ENCODE results near the gene CTU2. TPM values are rescaled to one million over a fixed set of nuclear protein-coding genes. Genes with fewer than 3 reads are reported as not detected.
A peak's percentile ranks its signal among the peaks of the same experiment; 100 is the strongest.

Gene CTU2
- total and polyA plus RNA-seq, 10 of the 15 experiments (the other 5 are each of a cell fraction or from before 2014, with no cell fraction given) = 0.32 to 44.5 (median 18.2) TPM

DNA sequence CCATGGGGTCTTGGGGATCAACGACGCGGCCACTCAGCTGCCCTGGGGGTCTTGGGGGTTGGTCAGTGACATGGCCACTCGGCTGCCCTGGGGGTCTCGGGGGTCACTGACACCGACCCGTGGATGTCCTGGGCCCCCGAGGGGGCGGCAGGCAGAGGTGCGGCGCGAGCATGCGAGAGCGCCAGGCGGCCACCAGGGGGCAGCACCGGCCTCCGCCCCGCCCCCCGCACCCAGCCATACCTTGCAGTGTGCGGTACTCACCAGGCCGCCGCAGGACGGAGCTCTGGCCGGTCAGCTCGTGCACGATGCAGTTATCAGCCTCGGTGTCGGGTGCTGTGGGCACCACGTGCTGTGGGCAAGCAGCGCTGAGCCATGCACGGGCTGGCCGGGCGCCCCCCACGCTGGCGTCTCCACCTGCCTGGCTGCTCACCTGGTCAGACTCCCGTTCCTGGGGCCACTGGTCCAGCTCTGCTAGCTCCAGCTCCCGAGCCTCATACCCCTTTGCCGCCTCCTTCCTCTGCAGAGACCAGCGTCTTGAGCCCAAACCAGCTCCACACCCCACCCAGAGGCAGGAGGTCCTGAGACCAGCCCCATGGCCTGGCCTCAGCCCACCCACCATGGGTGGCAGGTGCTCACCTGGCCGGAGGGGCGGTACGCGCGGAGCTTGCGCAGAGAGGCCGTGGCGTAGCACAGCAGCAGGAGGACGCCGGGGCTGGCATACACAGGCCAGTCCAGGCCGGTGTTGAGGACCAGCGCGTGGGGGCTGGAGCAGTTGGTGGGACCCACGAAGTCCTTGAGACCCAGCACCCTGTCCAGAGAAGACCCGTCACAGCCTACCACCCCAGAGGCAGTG, 31.2 kb downstream of the CTU2 start (continued):
- TF ChIP-seq, protein P1, sequence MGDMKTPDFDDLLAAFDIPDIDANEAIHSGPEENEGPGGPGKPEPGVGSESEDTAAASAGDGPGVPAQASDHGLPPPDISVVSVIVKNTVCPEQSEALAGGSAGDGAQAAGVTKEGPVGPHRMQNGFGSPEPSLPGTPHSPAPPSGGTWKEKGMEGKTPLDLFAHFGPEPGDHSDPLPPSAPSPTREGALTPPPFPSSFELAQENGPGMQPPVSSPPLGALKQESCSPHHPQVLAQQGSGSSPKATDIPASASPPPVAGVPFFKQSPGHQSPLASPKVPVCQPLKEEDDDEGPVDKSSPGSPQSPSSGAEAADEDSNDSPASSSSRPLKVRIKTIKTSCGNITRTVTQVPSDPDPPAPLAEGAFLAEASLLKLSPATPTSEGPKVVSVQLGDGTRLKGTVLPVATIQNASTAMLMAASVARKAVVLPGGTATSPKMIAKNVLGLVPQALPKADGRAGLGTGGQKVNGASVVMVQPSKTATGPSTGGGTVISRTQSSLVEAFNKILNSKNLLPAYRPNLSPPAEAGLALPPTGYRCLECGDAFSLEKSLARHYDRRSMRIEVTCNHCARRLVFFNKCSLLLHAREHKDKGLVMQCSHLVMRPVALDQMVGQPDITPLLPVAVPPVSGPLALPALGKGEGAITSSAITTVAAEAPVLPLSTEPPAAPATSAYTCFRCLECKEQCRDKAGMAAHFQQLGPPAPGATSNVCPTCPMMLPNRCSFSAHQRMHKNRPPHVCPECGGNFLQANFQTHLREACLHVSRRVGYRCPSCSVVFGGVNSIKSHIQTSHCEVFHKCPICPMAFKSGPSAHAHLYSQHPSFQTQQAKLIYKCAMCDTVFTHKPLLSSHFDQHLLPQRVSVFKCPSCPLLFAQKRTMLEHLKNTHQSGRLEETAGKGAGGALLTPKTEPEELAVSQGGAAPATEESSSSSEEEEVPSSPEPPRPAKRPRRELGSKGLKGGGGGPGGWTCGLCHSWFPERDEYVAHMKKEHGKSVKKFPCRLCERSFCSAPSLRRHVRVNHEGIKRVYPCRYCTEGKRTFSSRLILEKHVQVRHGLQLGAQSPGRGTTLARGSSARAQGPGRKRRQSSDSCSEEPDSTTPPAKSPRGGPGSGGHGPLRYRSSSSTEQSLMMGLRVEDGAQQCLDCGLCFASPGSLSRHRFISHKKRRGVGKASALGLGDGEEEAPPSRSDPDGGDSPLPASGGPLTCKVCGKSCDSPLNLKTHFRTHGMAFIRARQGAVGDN (IDR thresholded peaks at IDR 0.05) = peak; percentile 30; the same call in 1 of the 2 replicates
- TF ChIP-seq PML (IDR thresholded peaks at IDR 0.05; ENCODE audit: low read length) (no peak), GATAD2B (conservative IDR thresholded peaks at IDR 0.05; ENCODE audit: low read depth) (peak; percentile 92), SMARCA5 (IDR thresholded peaks at IDR 0.05) (peak; percentile 98), NFIC (IDR thresholded peaks at IDR 0.05; ENCODE audit: low read depth, low read length) (no peak), SPI1 (IDR thresholded peaks at IDR 0.05; ENCODE audit: borderline replicate concordance, insufficient read depth, low read depth, low read length) (no peak), JUND (IDR thresholded peaks at IDR 0.05; ENCODE audit: low read depth, low read length) (no peak), RELA (IDR thresholded peaks at IDR 0.05; ENCODE audit: borderline replicate concordance, partially characterized antibody) (no peak), SMAD1 (IDR thresholded peaks at IDR 0.05; ENCODE audit: low read depth, partially characterized antibody) (no peak), CHD1 (IDR thresholded peaks at IDR 0.05; ENCODE audit: low read depth, low read length) (no peak), CEBPB (IDR thresholded peaks at IDR 0.05; ENCODE audit: borderline replicate concordance in 1 of 2, low read depth in 2 of 2, low read length in 2 of 2) (no peak)
- TF ChIP-seq, protein P2, sequence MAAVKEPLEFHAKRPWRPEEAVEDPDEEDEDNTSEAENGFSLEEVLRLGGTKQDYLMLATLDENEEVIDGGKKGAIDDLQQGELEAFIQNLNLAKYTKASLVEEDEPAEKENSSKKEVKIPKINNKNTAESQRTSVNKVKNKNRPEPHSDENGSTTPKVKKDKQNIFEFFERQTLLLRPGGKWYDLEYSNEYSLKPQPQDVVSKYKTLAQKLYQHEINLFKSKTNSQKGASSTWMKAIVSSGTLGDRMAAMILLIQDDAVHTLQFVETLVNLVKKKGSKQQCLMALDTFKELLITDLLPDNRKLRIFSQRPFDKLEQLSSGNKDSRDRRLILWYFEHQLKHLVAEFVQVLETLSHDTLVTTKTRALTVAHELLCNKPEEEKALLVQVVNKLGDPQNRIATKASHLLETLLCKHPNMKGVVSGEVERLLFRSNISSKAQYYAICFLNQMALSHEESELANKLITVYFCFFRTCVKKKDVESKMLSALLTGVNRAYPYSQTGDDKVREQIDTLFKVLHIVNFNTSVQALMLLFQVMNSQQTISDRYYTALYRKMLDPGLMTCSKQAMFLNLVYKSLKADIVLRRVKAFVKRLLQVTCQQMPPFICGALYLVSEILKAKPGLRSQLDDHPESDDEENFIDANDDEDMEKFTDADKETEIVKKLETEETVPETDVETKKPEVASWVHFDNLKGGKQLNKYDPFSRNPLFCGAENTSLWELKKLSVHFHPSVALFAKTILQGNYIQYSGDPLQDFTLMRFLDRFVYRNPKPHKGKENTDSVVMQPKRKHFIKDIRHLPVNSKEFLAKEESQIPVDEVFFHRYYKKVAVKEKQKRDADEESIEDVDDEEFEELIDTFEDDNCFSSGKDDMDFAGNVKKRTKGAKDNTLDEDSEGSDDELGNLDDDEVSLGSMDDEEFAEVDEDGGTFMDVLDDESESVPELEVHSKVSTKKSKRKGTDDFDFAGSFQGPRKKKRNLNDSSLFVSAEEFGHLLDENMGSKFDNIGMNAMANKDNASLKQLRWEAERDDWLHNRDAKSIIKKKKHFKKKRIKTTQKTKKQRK (IDR thresholded peaks at IDR 0.05; ENCODE audit: low read depth, low read length) = no peak
- TF ChIP-seq, protein P3, sequence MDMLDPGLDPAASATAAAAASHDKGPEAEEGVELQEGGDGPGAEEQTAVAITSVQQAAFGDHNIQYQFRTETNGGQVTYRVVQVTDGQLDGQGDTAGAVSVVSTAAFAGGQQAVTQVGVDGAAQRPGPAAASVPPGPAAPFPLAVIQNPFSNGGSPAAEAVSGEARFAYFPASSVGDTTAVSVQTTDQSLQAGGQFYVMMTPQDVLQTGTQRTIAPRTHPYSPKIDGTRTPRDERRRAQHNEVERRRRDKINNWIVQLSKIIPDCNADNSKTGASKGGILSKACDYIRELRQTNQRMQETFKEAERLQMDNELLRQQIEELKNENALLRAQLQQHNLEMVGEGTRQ (IDR thresholded peaks at IDR 0.05; ENCODE audit: borderline replicate concordance, low read depth, low read length) = no peak
- TF ChIP-seq, protein P4, sequence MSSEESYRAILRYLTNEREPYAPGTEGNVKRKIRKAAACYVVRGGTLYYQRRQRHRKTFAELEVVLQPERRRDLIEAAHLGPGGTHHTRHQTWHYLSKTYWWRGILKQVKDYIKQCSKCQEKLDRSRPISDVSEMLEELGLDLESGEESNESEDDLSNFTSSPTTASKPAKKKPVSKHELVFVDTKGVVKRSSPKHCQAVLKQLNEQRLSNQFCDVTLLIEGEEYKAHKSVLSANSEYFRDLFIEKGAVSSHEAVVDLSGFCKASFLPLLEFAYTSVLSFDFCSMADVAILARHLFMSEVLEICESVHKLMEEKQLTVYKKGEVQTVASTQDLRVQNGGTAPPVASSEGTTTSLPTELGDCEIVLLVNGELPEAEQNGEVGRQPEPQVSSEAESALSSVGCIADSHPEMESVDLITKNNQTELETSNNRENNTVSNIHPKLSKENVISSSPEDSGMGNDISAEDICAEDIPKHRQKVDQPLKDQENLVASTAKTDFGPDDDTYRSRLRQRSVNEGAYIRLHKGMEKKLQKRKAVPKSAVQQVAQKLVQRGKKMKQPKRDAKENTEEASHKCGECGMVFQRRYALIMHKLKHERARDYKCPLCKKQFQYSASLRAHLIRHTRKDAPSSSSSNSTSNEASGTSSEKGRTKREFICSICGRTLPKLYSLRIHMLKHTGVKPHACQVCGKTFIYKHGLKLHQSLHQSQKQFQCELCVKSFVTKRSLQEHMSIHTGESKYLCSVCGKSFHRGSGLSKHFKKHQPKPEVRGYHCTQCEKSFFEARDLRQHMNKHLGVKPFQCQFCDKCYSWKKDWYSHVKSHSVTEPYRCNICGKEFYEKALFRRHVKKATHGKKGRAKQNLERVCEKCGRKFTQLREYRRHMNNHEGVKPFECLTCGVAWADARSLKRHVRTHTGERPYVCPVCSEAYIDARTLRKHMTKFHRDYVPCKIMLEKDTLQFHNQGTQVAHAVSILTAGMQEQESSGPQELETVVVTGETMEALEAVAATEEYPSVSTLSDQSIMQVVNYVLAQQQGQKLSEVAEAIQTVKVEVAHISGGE (CRISPR knock-in tag; IDR thresholded peaks at IDR 0.05) = no peak
- TF ChIP-seq, protein P5, sequence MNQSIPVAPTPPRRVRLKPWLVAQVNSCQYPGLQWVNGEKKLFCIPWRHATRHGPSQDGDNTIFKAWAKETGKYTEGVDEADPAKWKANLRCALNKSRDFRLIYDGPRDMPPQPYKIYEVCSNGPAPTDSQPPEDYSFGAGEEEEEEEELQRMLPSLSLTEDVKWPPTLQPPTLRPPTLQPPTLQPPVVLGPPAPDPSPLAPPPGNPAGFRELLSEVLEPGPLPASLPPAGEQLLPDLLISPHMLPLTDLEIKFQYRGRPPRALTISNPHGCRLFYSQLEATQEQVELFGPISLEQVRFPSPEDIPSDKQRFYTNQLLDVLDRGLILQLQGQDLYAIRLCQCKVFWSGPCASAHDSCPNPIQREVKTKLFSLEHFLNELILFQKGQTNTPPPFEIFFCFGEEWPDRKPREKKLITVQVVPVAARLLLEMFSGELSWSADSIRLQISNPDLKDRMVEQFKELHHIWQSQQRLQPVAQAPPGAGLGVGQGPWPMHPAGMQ (IDR thresholded peaks at IDR 0.05; ENCODE audit: borderline replicate concordance) = no peak

Measured in GM12878 (cell line).